GM12878 (cell line): ENCODE measurements around the gene SLC2A9. TPM values are rescaled to one million over a fixed set of nuclear protein-coding genes. Genes with fewer than 3 reads are reported as not detected.

Experiments
- ATAC-seq: fragments of 200-7000 bp; cut with Tn5 transposase; 3 replicates; pipeline ENCODE4 v1.9.1; 2020; ENCODE audit warnings: mild to moderate bottlenecking, moderate library complexity
- BruUV-seq: library from RNA; stranded (reverse); fragments of 400-500 nt; replicated peaks from 2 replicates; lab custom pipeline; 2021; lab: Mats Ljungman, UMichigan
- CTCF ChIA-PET: fragments of 300-600 bp; sonication (Branson Sonifier 250); formaldehyde crosslinking; extraction: SDS; loops from one replicate; lab custom pipeline; 2021; ENCODE audit warnings: inconsistent platforms; lab: Yijun Ruan, JAX
- POLR2A ChIA-PET: fragments of 350-600 bp; formaldehyde crosslinking; extraction: SDS; loops from one replicate; lab custom pipeline; 2021; ENCODE audit warnings: inconsistent platforms; lab: Charles Lee
- RAD21 ChIA-PET: fragments of 300-600 bp; sonication (Branson Sonifier 250); formaldehyde crosslinking; loops from one replicate; lab custom pipeline; 2023; ENCODE audit warnings: antibody characterized with exemption; ENCODE audit not compliant: unreplicated experiment; lab: Charles Lee
- SMC1A ChIA-PET: fragments of 300-600 bp; sonication (Branson Sonifier 250); formaldehyde crosslinking; loops from one replicate; lab custom pipeline; 2023; ENCODE audit not compliant: unreplicated experiment, uncharacterized antibody; lab: Charles Lee
- DNase-seq: peaks from one replicate; pipeline ENCODE4 v3.0.0-alpha.2; 2011; ENCODE audit warnings: low read depth, low spot score
- FAIRE-seq: peaks from 3 replicates; lab custom pipeline; 2011; peaks lifted over from hg19 to GRCh38; lab: Jason Lieb, UNC
- H2AFZ ChIP-seq: 2 replicates; pipeline ENCODE4 v1.6.0; 2011; ENCODE audit warnings: low read depth, low read length, control low read depth; ENCODE audit not compliant: control insufficient read depth
- H3K27ac ChIP-seq: 2 replicates; pipeline ENCODE4 v1.5.1; 2011; ENCODE audit warnings: control low read depth; ENCODE audit not compliant: control insufficient read depth, insufficient read depth
- H3K27me3 ChIP-seq, 2 experiments: replicated peaks in 1 of 2; 2 replicates each; pipeline versions ENCODE4 v1.6.0 to v1.6.1; 2011; ENCODE audit warnings: low read length in 1 of 2; ENCODE audit not compliant: control insufficient read depth in 2 of 2, insufficient read depth in 2 of 2
- H3K36me3 ChIP-seq, 2 experiments: 2 replicates each; pipeline ENCODE4 v1.5.1; 2011; ENCODE audit warnings: low read length in 1 of 2; ENCODE audit not compliant: control insufficient read depth in 2 of 2, insufficient read depth in 2 of 2
- H3K4me1 ChIP-seq: 2 replicates; pipeline ENCODE4 v1.6.1; 2011; ENCODE audit warnings: mild to moderate bottlenecking, low read length, moderate library complexity, mixed read lengths; ENCODE audit not compliant: control insufficient read depth, insufficient read depth
- H3K4me2 ChIP-seq: 2 replicates; pipeline ENCODE4 v1.6.0; 2011; ENCODE audit warnings: control low read depth; ENCODE audit not compliant: control insufficient read depth, insufficient read depth
- H3K4me3 ChIP-seq: fragments of 200-600 bp; sonication (generic); 2 replicates; pipeline ENCODE4 v1.5.1; 2016
- H3K79me2 ChIP-seq: 2 replicates; pipeline ENCODE4 v1.6.0; 2011; ENCODE audit warnings: low read length; ENCODE audit not compliant: control insufficient read depth, insufficient read depth
- H3K9ac ChIP-seq: 2 replicates; pipeline ENCODE4 v1.8.0; 2011; ENCODE audit warnings: low read length, control low read depth, mixed read lengths; ENCODE audit not compliant: control insufficient read depth, insufficient read depth
- H3K9me3 ChIP-seq: replicated peaks from 3 replicates; pipeline ENCODE4 v1.5.1; 2011; ENCODE audit warnings: mild to moderate bottlenecking, low read length; ENCODE audit not compliant: control insufficient read depth, insufficient read depth
- H4K20me1 ChIP-seq: 2 replicates; pipeline ENCODE4 v1.6.0; 2011; ENCODE audit not compliant: control insufficient read depth, insufficient read depth
- BHLHE40 ChIP-seq, 2 experiments: fragments of 450-650 bp in 1 of 2; IDR thresholded peaks; 2 replicates each; pipeline ENCODE4 v1.6.1; 2011 to 2017; ENCODE audit warnings: low read depth in 2 of 2, borderline replicate concordance in 1 of 2, improper control_type of control experiment in 1 of 2, low read length in 1 of 2, mild to moderate bottlenecking in 1 of 2
- CHD2 ChIP-seq: IDR thresholded peaks from 2 replicates; pipeline ENCODE4 v1.6.1; 2011; ENCODE audit warnings: low read depth, low read length, improper control_type of control experiment, borderline replicate concordance
- MXI1 ChIP-seq: fragments of 150-350 bp; IDR thresholded peaks from 2 replicates; pipeline ENCODE4 v1.6.1; 2011; ENCODE audit warnings: low read depth, mild to moderate bottlenecking, inconsistent platforms, low read length, improper control_type of control experiment
- NR2C1 ChIP-seq: fragments of 450-650 bp; IDR thresholded peaks from 2 replicates; pipeline ENCODE4 v1.6.1; 2017; ENCODE audit warnings: antibody characterized with exemption, mild to moderate bottlenecking, moderate library complexity
- RUNX3 ChIP-seq: IDR thresholded peaks from 2 replicates; pipeline ENCODE4 v1.6.1; 2012; ENCODE audit warnings: low read length, inconsistent platforms
- TCF12 ChIP-seq: IDR thresholded peaks from 2 replicates; pipeline ENCODE4 v1.6.1; 2011; ENCODE audit warnings: low read depth, mild to moderate bottlenecking, low read length
- YBX1 ChIP-seq: fragments of 450-650 bp; IDR thresholded peaks from 2 replicates; pipeline ENCODE4 v1.6.1; 2016; ENCODE audit warnings: antibody characterized with exemption
- YY1 ChIP-seq: IDR thresholded peaks from 2 replicates; pipeline ENCODE4 v1.6.1; 2011; ENCODE audit warnings: low read depth, mild to moderate bottlenecking, low read length
- WGBS: methylation state at CpG from one replicate; pipeline ENCODE4 v1.1.6; 2016; ENCODE audit warnings: low lambda C conversion rate; ENCODE audit not compliant: insufficient replicate concordance, insufficient coverage; ENCODE audit errors: missing lambda C conversion rate; 5-methylcytosine and 5-hydroxymethylcytosine counted together
- in situ Hi-C: fragments of 300-500 bp; cut with MboI; formaldehyde crosslinking; loops from 9 replicates; pipeline ENCODE4 v1.14.3; 2018; ENCODE audit warnings: mixed read lengths
- intact Hi-C: fragments of 100-400 bp; cut with micrococcal nuclease; formaldehyde crosslinking; loops from one replicate; pipeline ENCODE4 v1.14.2; 2022; ENCODE audit not compliant: unreplicated experiment
- polyA plus RNA-seq, 11 experiments: library from polyadenylated mRNA; depleted of rRNA in 4 of 11; unstranded in 6 of 11; stranded (reverse) in 5 of 11; fragments of >200 nt; fragmentation: Nextera tagmentation in 4 of 11; fragmentation: Illumina TruSeq in 1 of 11; extraction: Ambion mirVana in 4 of 11; extraction: Trizol in 1 of 11; gene quantifications; 1 replicate in 1 of 11; 2 replicates in 10 of 11; pipeline versions ENCODE4 v1.2.1 to v1.2.3, GENCODE V29; 2011 to 2016; ENCODE audit warnings: inconsistent platforms in 2 of 11, missing spikeins in 2 of 11, low read depth in 1 of 11
- total RNA-seq, 4 experiments: library from RNA; depleted of rRNA in 3 of 4; stranded (reverse); fragments of >200 nt in 3 of 4; fragmentation: Illumina TruSeq in 1 of 4; extraction: Trizol in 1 of 4; gene quantifications; 2 replicates each; pipeline versions ENCODE4 v1.2.1 to v1.2.3, GENCODE V29; 2013 to 2021
- TF ChIP-seq, protein P1 (sequence below): IDR thresholded peaks from 2 replicates; pipeline ENCODE4 v1.6.1; 2012; ENCODE audit warnings: low read depth, low read length, improper control_type of control experiment
- TF ChIP-seq, protein P2 (sequence below): fragments of 150-350 bp; IDR thresholded peaks from 2 replicates; pipeline ENCODE4 v1.6.1; 2016; ENCODE audit warnings: low read depth, low read length
- TF ChIP-seq, protein P3 (sequence below): fragments of 450-650 bp; IDR thresholded peaks from 2 replicates; pipeline ENCODE4 v1.6.1; 2016; ENCODE audit warnings: mild to moderate bottlenecking, moderate library complexity, borderline replicate concordance
- TF ChIP-seq, protein P4 (sequence below): fragments of 450-650 bp; IDR thresholded peaks from 2 replicates; pipeline ENCODE4 v1.6.1; 2016; ENCODE audit warnings: mild to moderate bottlenecking
- TF ChIP-seq, protein P5 (sequence below): fragments of 450-650 bp; IDR thresholded peaks from 2 replicates; pipeline ENCODE4 v1.6.1; 2016; ENCODE audit warnings: mild to moderate bottlenecking

SLC2A9 gene
- total and polyA plus RNA-seq, 10 of the 15 experiments (the other 5 are each of a cell fraction or from before 2014, with no cell fraction given): 0.28 to 2.8 (median 1.2) TPM

DNA sequence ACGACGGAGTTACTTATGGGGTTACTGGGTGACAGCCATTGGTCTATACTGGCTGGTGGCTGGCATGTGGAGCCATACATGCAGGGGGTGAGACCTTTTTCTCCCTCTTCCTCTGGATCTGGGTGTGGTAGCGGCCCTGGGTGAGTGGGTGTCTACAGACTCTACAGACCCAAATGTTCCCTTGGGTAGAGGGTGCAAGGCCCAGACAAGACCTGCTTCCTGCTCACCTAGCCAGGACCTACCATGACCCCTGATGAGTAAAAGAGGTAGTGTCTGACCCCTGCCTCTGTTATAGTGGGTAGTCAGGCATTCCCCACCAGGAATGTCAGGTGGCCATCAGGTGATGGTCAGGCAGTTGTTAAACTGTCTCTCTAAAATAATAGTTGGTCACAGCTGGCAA lies 66.8 kb downstream of the SLC2A9 start:
- H3K4me3 ChIP-seq: no peak overlapping the region
- no peak overlapping the region for H3K9ac ChIP-seq
- SMC1A ChIA-PET: no interaction called here
- intact Hi-C loops: no loop called here
- CTCF ChIA-PET: no interaction called here
- no peaks in the 10 kb centered on the region for H3K9me3 ChIP-seq
- no peak overlapping the region for H2AFZ ChIP-seq
- no peak overlapping the region for H3K27ac ChIP-seq
- RAD21 ChIA-PET: no interaction called here
- no peak for ATAC-seq
- BruUV-seq: no TSS peak
- POLR2A ChIA-PET: no interaction called here
- no peaks in the 10 kb centered on the region for H3K4me1 ChIP-seq
- no peak for DNase-seq
- H3K4me2 ChIP-seq: no peak overlapping the region
- in situ Hi-C loops: no loop called here
- 42% methylated on average over 3 of the region's 3 CpGs for WGBS
- FAIRE-seq: no peak
- H3K36me3 ChIP-seq: no peaks in the 10 kb centered on the region
- H3K27me3 ChIP-seq: no peaks in the 10 kb centered on the region
- H3K79me2 ChIP-seq: no peaks in the 10 kb centered on the region
- no peaks in the 10 kb centered on the region for H4K20me1 ChIP-seq
- TF ChIP-seq, protein P1, sequence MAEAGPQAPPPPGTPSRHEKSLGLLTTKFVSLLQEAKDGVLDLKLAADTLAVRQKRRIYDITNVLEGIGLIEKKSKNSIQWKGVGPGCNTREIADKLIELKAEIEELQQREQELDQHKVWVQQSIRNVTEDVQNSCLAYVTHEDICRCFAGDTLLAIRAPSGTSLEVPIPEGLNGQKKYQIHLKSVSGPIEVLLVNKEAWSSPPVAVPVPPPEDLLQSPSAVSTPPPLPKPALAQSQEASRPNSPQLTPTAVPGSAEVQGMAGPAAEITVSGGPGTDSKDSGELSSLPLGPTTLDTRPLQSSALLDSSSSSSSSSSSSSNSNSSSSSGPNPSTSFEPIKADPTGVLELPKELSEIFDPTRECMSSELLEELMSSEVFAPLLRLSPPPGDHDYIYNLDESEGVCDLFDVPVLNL: no peak
- TF ChIP-seq CHD2 (no peak), TCF12 (no peak), YY1 (no peak), BHLHE40 (IDR thresholded peaks at IDR 0.05; ENCODE audit: borderline replicate concordance in 1 of 2, low read depth in 2 of 2, low read length in 1 of 2) (no peak), MXI1 (no peak), NR2C1 (no peak), YBX1 (no peak), RUNX3 (no peak)
- TF ChIP-seq, protein P2, sequence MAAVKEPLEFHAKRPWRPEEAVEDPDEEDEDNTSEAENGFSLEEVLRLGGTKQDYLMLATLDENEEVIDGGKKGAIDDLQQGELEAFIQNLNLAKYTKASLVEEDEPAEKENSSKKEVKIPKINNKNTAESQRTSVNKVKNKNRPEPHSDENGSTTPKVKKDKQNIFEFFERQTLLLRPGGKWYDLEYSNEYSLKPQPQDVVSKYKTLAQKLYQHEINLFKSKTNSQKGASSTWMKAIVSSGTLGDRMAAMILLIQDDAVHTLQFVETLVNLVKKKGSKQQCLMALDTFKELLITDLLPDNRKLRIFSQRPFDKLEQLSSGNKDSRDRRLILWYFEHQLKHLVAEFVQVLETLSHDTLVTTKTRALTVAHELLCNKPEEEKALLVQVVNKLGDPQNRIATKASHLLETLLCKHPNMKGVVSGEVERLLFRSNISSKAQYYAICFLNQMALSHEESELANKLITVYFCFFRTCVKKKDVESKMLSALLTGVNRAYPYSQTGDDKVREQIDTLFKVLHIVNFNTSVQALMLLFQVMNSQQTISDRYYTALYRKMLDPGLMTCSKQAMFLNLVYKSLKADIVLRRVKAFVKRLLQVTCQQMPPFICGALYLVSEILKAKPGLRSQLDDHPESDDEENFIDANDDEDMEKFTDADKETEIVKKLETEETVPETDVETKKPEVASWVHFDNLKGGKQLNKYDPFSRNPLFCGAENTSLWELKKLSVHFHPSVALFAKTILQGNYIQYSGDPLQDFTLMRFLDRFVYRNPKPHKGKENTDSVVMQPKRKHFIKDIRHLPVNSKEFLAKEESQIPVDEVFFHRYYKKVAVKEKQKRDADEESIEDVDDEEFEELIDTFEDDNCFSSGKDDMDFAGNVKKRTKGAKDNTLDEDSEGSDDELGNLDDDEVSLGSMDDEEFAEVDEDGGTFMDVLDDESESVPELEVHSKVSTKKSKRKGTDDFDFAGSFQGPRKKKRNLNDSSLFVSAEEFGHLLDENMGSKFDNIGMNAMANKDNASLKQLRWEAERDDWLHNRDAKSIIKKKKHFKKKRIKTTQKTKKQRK: no peak
- TF ChIP-seq, protein P3, sequence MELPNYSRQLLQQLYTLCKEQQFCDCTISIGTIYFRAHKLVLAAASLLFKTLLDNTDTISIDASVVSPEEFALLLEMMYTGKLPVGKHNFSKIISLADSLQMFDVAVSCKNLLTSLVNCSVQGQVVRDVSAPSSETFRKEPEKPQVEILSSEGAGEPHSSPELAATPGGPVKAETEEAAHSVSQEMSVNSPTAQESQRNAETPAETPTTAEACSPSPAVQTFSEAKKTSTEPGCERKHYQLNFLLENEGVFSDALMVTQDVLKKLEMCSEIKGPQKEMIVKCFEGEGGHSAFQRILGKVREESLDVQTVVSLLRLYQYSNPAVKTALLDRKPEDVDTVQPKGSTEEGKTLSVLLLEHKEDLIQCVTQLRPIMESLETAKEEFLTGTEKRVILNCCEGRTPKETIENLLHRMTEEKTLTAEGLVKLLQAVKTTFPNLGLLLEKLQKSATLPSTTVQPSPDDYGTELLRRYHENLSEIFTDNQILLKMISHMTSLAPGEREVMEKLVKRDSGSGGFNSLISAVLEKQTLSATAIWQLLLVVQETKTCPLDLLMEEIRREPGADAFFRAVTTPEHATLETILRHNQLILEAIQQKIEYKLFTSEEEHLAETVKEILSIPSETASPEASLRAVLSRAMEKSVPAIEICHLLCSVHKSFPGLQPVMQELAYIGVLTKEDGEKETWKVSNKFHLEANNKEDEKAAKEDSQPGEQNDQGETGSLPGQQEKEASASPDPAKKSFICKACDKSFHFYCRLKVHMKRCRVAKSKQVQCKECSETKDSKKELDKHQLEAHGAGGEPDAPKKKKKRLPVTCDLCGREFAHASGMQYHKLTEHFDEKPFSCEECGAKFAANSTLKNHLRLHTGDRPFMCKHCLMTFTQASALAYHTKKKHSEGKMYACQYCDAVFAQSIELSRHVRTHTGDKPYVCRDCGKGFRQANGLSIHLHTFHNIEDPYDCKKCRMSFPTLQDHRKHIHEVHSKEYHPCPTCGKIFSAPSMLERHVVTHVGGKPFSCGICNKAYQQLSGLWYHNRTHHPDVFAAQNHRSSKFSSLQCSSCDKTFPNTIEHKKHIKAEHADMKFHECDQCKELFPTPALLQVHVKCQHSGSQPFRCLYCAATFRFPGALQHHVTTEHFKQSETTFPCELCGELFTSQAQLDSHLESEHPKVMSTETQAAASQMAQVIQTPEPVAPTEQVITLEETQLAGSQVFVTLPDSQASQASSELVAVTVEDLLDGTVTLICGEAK: no peak
- TF ChIP-seq, protein P4, sequence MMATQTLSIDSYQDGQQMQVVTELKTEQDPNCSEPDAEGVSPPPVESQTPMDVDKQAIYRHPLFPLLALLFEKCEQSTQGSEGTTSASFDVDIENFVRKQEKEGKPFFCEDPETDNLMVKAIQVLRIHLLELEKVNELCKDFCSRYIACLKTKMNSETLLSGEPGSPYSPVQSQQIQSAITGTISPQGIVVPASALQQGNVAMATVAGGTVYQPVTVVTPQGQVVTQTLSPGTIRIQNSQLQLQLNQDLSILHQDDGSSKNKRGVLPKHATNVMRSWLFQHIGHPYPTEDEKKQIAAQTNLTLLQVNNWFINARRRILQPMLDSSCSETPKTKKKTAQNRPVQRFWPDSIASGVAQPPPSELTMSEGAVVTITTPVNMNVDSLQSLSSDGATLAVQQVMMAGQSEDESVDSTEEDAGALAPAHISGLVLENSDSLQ: no peak
- TF ChIP-seq, protein P5, sequence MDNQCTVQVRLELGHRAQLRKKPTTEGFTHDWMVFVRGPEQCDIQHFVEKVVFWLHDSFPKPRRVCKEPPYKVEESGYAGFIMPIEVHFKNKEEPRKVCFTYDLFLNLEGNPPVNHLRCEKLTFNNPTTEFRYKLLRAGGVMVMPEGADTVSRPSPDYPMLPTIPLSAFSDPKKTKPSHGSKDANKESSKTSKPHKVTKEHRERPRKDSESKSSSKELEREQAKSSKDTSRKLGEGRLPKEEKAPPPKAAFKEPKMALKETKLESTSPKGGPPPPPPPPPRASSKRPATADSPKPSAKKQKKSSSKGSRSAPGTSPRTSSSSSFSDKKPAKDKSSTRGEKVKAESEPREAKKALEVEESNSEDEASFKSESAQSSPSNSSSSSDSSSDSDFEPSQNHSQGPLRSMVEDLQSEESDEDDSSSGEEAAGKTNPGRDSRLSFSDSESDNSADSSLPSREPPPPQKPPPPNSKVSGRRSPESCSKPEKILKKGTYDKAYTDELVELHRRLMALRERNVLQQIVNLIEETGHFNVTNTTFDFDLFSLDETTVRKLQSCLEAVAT: no peak
